HepG2 (cell line): ENCODE results near the gene RNF208. TPM values are rescaled to one million over a fixed set of nuclear protein-coding genes. Genes with fewer than 3 reads are reported as not detected.
A peak's percentile ranks its signal among the peaks of the same experiment; 100 is the strongest.

ENCODE experiments used
- ATF7-NPFF ChIP-seq: sonication (generic); formaldehyde crosslinking; IDR thresholded peaks from 2 replicates; pipeline ENCODE4 v1.8.1; 2023; ENCODE audit warnings: mild to moderate bottlenecking, low read depth, missing genetic modification reagents, moderate library complexity
- CC2D1A ChIP-seq: sonication (generic); formaldehyde crosslinking; IDR thresholded peaks from 2 replicates; pipeline ENCODE4 v1.8.1; 2023; ENCODE audit warnings: mild to moderate bottlenecking, missing genetic modification reagents
- CHCHD3 ChIP-seq: sonication (generic); formaldehyde crosslinking; IDR thresholded peaks from 2 replicates; pipeline ENCODE4 v1.8.0; 2022; ENCODE audit warnings: mild to moderate bottlenecking, missing genetic modification reagents, moderate library complexity
- CREB3 ChIP-seq: sonication (generic); formaldehyde crosslinking; IDR thresholded peaks from 2 replicates; pipeline ENCODE4 v1.5.0; 2020; ENCODE audit warnings: missing genetic modification reagents
- ETV5 ChIP-seq: IDR thresholded peaks from 2 replicates; pipeline ENCODE4 v1.6.1; 2018; ENCODE audit warnings: missing biosample characterization, missing genetic modification reagents, inconsistent platforms, borderline replicate concordance
- GPN1 ChIP-seq: sonication (generic); formaldehyde crosslinking; IDR thresholded peaks from 2 replicates; pipeline ENCODE4 v1.5.1; 2020; ENCODE audit warnings: missing genetic modification reagents, borderline replicate concordance
- IRF1 ChIP-seq: sonication (generic); formaldehyde crosslinking; IDR thresholded peaks from 2 replicates; pipeline ENCODE4 v1.4.0; 2020; ENCODE audit warnings: low read depth, mild to moderate bottlenecking, missing genetic modification reagents
- MAZ ChIP-seq, 2 experiments: sonication (generic) in 1 of 2; formaldehyde crosslinking in 1 of 2; IDR thresholded peaks; 2 replicates each; pipeline versions ENCODE4 v1.5.0 to v1.6.1; 2012 to 2020; ENCODE audit warnings: low read depth in 2 of 2, mild to moderate bottlenecking in 2 of 2, borderline replicate concordance in 1 of 2, improper control_type of control experiment in 1 of 2, low read length in 1 of 2, missing genetic modification reagents in 1 of 2, moderate library complexity in 1 of 2
- PAXIP1 ChIP-seq: sonication (generic); formaldehyde crosslinking; conservative IDR thresholded peaks from 2 replicates; pipeline ENCODE4 v1.4.0; 2020; ENCODE audit warnings: mild to moderate bottlenecking, missing genetic modification reagents, moderate library complexity
- UBTF ChIP-seq: sonication (generic); formaldehyde crosslinking; IDR thresholded peaks from 2 replicates; pipeline ENCODE4 v1.4.0; 2020; ENCODE audit warnings: mild to moderate bottlenecking, missing genetic modification reagents
- ZFP62 ChIP-seq: sonication (generic); formaldehyde crosslinking; IDR thresholded peaks from 2 replicates; pipeline ENCODE4 v1.4.0; 2020; ENCODE audit warnings: missing genetic modification reagents
- ZNF646 ChIP-seq: sonication (generic); formaldehyde crosslinking; IDR thresholded peaks from 2 replicates; pipeline ENCODE4 v1.9.0; 2021; ENCODE audit warnings: mild to moderate bottlenecking, missing genetic modification reagents
- polyA plus RNA-seq, 8 experiments: library from polyadenylated mRNA; depleted of rRNA in 3 of 8; stranded (reverse) in 7 of 8; unstranded in 1 of 8; fragments of >200 nt; fragmentation: Illumina TruSeq in 4 of 8; extraction: Trizol in 4 of 8; gene quantifications; 2 replicates each; pipeline versions ENCODE4 v1.2.1 to v1.2.3, GENCODE V29; 2011 to 2016; ENCODE audit warnings: low read depth in 4 of 8, missing spikeins in 1 of 8, mixed read lengths in 1 of 8; ENCODE audit not compliant: insufficient read depth in 1 of 8
- total RNA-seq, 5 experiments: library from RNA; depleted of rRNA; stranded (reverse); fragments of >200 nt; fragmentation: Illumina TruSeq; extraction: Trizol; gene quantifications; 2 replicates each; pipeline ENCODE4 v1.2.3, GENCODE V29; 2016; ENCODE audit warnings: low read depth in 1 of 5

The RNF208 gene
- total and polyA plus RNA-seq, 2 of the 13 experiments (the other 11 are each of a cell fraction or from before 2014, with no cell fraction given) = 1.6 to 2.1 TPM

GRCh38 chr9:137228506-137228967 lies 6.5 kb upstream of the RNF208 start (continued):
- TF ChIP-seq PAXIP1 (no peak), IRF1 (CRISPR knock-in tag) (no peak), GPN1 (no peak), CHCHD3 (CRISPR knock-in tag) (no peak), CC2D1A (CRISPR knock-in tag) (no peak), ZFP62 (CRISPR knock-in tag) (no peak), MAZ (IDR thresholded peaks at IDR 0.05; ENCODE audit: borderline replicate concordance, low read depth, low read length) (no peak), MAZ (CRISPR knock-in tag; IDR thresholded peaks at IDR 0.05; ENCODE audit: low read depth) (no peak), UBTF (0 out of 2 replicates have a peak, but pooled peaks have one; percentile 25), ZNF646 (CRISPR knock-in tag) (no peak), CREB3 (no peak), ATF7-NPFF (CRISPR knock-in tag) (no peak), ETV5 (CRISPR knock-in tag) (0 out of 2 replicates have a peak, but pooled peaks have one; percentile 18)
